HCT116 (cell line): ENCODE data around the gene LUC7L. TPM values are rescaled to one million over a fixed set of nuclear protein-coding genes. Genes with fewer than 3 reads are reported as not detected.

Source experiments
- ATAC-seq: fragments of 200-7000 bp; cut with Tn5 transposase; 2 replicates; pipeline ENCODE4 v1.9.1; 2020; ENCODE audit warnings: mild to moderate bottlenecking, moderate library complexity
- BruUV-seq: library from RNA; stranded (reverse); fragments of 400-500 nt; replicated peaks from 2 replicates; lab custom pipeline; 2021; lab: Mats Ljungman, UMichigan
- CTCF ChIA-PET: fragments of 300-600 bp; sonication (Branson Sonifier 250); formaldehyde crosslinking; loops from one replicate; lab custom pipeline; 2021; ENCODE audit warnings: antibody characterized with exemption; lab: Charles Lee
- POLR2A ChIA-PET: fragments of 300-600, 350-600 bp; sonication (Branson Sonifier 250); formaldehyde crosslinking; loops from one replicate; lab custom pipeline; 2021; ENCODE audit warnings: antibody characterized with exemption; lab: Charles Lee
- RAD21 ChIA-PET, 2 experiments: fragments of 300-600 bp; sonication (Branson Sonifier 250); formaldehyde crosslinking; loops; one replicate each; lab custom pipeline; 2023; ENCODE audit warnings: low total read pairs in 2 of 2; ENCODE audit not compliant: uncharacterized antibody in 2 of 2, unreplicated experiment in 2 of 2, low non-redundant PET in 1 of 2; lab: Charles Lee
- DNase-seq: peaks from one replicate; pipeline ENCODE4 v3.0.0-alpha.2; 2010; ENCODE audit warnings: low read depth, low spot score
- H2AFZ ChIP-seq: fragments of 200-600 bp; shearing (Covaris generic), sonication (generic); 2 replicates; pipeline ENCODE4 v1.6.1; 2017; ENCODE audit warnings: low read depth, mixed run types, mixed read lengths, antibody characterized with exemption, low read length; ENCODE audit not compliant: poor library complexity, severe bottlenecking
- H3K27ac ChIP-seq: 2 replicates; pipeline ENCODE4 v1.5.1; 2012; ENCODE audit warnings: low read depth, low read length
- H3K27me3 ChIP-seq: fragments of 200-600 bp; sonication (generic); 2 replicates; pipeline ENCODE4 v1.6.1; 2016; ENCODE audit warnings: mixed run types, low read length, mixed read lengths; ENCODE audit not compliant: insufficient read depth
- H3K36me3 ChIP-seq, 2 experiments: fragments of 200-500 bp in 1 of 2; fragments of 200-600 bp in 1 of 2; sonication (Bioruptor generic) in 1 of 2; sonication (generic) in 1 of 2; 2 replicates each; pipeline versions ENCODE4 v1.5.1 to v1.6.1; 2014 to 2016; ENCODE audit warnings: low read length in 2 of 2, inconsistent platforms in 1 of 2, mixed read lengths in 1 of 2, mixed run types in 1 of 2; ENCODE audit not compliant: insufficient read depth in 2 of 2, control insufficient read depth in 1 of 2
- H3K4me1 ChIP-seq, 2 experiments: fragments of 200-600 bp in 1 of 2; sonication (generic) in 1 of 2; 2 replicates each; pipeline versions ENCODE4 v1.5.1 to v1.6.1; 2012 to 2017; ENCODE audit warnings: low read length in 2 of 2, inconsistent platforms in 1 of 2, mild to moderate bottlenecking in 1 of 2, mixed read lengths in 1 of 2, mixed run types in 1 of 2, moderate library complexity in 1 of 2; ENCODE audit not compliant: insufficient read depth in 2 of 2, control insufficient read depth in 1 of 2
- H3K4me2 ChIP-seq: fragments of 200-600 bp; sonication (generic); 2 replicates; pipeline ENCODE4 v1.6.1; 2017; ENCODE audit warnings: mixed run types, low read length, mixed read lengths
- H3K4me3 ChIP-seq, 2 experiments: fragments of 200-600 bp in 1 of 2; sonication (generic) in 1 of 2; replicated peaks in 1 of 2; 2 replicates each; pipeline ENCODE4 v1.5.1; 2011 to 2016; ENCODE audit warnings: low read length in 2 of 2, control low read depth in 1 of 2, low read depth in 1 of 2, mild to moderate bottlenecking in 1 of 2, mixed read lengths in 1 of 2, mixed run types in 1 of 2
- H3K79me2 ChIP-seq: fragments of 200-600 bp; sonication (generic); 2 replicates; pipeline ENCODE4 v1.6.1; 2017; ENCODE audit warnings: mild to moderate bottlenecking, mixed run types, low read length, moderate library complexity, mixed read lengths; ENCODE audit not compliant: insufficient read depth
- H3K9ac ChIP-seq: fragments of 200-600 bp; sonication (generic); 2 replicates; pipeline ENCODE4 v1.6.1; 2016; ENCODE audit warnings: low read length, mixed read lengths
- H3K9me2 ChIP-seq: fragments of 200-600 bp; sonication (generic), shearing (Covaris generic); 2 replicates; pipeline ENCODE4 v1.6.1; 2017; ENCODE audit warnings: mixed run types, mild to moderate bottlenecking, moderate library complexity; ENCODE audit not compliant: insufficient read depth
- H3K9me3 ChIP-seq, 2 experiments: fragments of 200-500 bp in 1 of 2; fragments of 200-600 bp in 1 of 2; sonication (Bioruptor generic) in 1 of 2; sonication (generic) in 1 of 2; 2 replicates each; pipeline ENCODE4 v1.6.1; 2014 to 2017; ENCODE audit warnings: low read length in 2 of 2, mixed read lengths in 2 of 2, inconsistent platforms in 1 of 2, low read depth in 1 of 2, mild to moderate bottlenecking in 1 of 2, mixed run types in 1 of 2, moderate library complexity in 1 of 2; ENCODE audit not compliant: control insufficient read depth in 1 of 2, insufficient read depth in 1 of 2
- H4K20me1 ChIP-seq: fragments of 200-600 bp; sonication (generic), shearing (Covaris generic); 2 replicates; pipeline ENCODE4 v1.6.1; 2017; ENCODE audit warnings: mixed run types, mild to moderate bottlenecking, moderate library complexity; ENCODE audit not compliant: insufficient read depth
- CBX3 ChIP-seq: IDR thresholded peaks from 2 replicates; pipeline ENCODE4 v1.6.1; 2012; ENCODE audit warnings: low read depth
- EGR1 ChIP-seq: IDR thresholded peaks from 2 replicates; pipeline ENCODE4 v1.6.1; 2012; ENCODE audit warnings: low read depth
- EZH2 ChIP-seq: fragments of 200-600 bp; sonication (generic); IDR thresholded peaks from 2 replicates; pipeline ENCODE4 v1.6.1; 2017; ENCODE audit warnings: antibody characterized with exemption, mixed run types
- EZH2phosphoT487 ChIP-seq: fragments of 200-600 bp; IDR thresholded peaks from 2 replicates; pipeline ENCODE4 v1.6.1; 2018; ENCODE audit warnings: antibody characterized with exemption, borderline replicate concordance
- JUND ChIP-seq: IDR thresholded peaks from 2 replicates; pipeline ENCODE4 v1.6.1; 2012
- POLR2A ChIP-seq: IDR thresholded peaks from 2 replicates; pipeline ENCODE4 v1.7.0; 2011; ENCODE audit warnings: borderline replicate concordance; ENCODE audit not compliant: insufficient read depth, insufficient read length; ENCODE audit errors: extremely low read depth
- POLR2AphosphoS5 ChIP-seq: IDR thresholded peaks from 2 replicates; pipeline ENCODE4 v1.6.1; 2011; ENCODE audit warnings: mild to moderate bottlenecking, low read depth, low read length, moderate library complexity
- RAD21 ChIP-seq: IDR thresholded peaks from 2 replicates; pipeline ENCODE4 v1.6.1; 2012; ENCODE audit warnings: low read depth, mild to moderate bottlenecking
- SIN3A ChIP-seq: IDR thresholded peaks from 2 replicates; pipeline ENCODE4 v1.6.1; 2012; ENCODE audit warnings: low read depth
- SRF ChIP-seq: IDR thresholded peaks from 2 replicates; pipeline ENCODE4 v1.6.1; 2012; ENCODE audit warnings: low read depth
- TCF7L2 ChIP-seq: IDR thresholded peaks from 2 replicates; pipeline ENCODE4 v1.7.0; 2011; ENCODE audit warnings: borderline replicate concordance, inconsistent platforms; ENCODE audit not compliant: insufficient read depth, insufficient read length; ENCODE audit errors: extremely low read depth
- ZFX ChIP-seq: fragments of 450-650 bp; IDR thresholded peaks from 2 replicates; pipeline ENCODE4 v1.6.1; 2017
- ZNF274 ChIP-seq: fragments of 200-500 bp; sonication (Bioruptor generic); IDR thresholded peaks from 2 replicates; pipeline ENCODE4 v1.6.1; 2014; ENCODE audit warnings: mild to moderate bottlenecking, low read depth, low read length, inconsistent platforms
- intact Hi-C: fragments of 100-400 bp; cut with micrococcal nuclease; formaldehyde crosslinking; loops from 2 replicates; pipeline ENCODE4 v1.10.0; 2022
- total RNA-seq: library from RNA; stranded (reverse); gene quantifications from one replicate; pipeline ENCODE4 v1.2.1, GENCODE V29; 2021; ENCODE audit not compliant: unreplicated experiment
- TF ChIP-seq, protein P1 (sequence below): IDR thresholded peaks from 2 replicates; pipeline ENCODE4 v1.6.1; 2011; ENCODE audit warnings: mild to moderate bottlenecking, low read length, moderate library complexity; ENCODE audit not compliant: insufficient replicate concordance; ENCODE audit errors: extremely low read depth
- TF ChIP-seq, protein P2 (sequence below): IDR thresholded peaks from 2 replicates; pipeline ENCODE4 v1.6.1; 2012

The LUC7L gene
- total RNA-seq, 1 experiment from 2014 or later = 50.5 TPM

- intact Hi-C loops = no loop called here
- H3K79me2 ChIP-seq = no peaks in the 10 kb centered on the region
- ATAC-seq = no peak
- no TSS peak for BruUV-seq
- H3K9ac ChIP-seq = no peak overlapping the region
- no peak overlapping the region for H3K4me3 ChIP-seq
- DNase-seq = no peak
- H3K4me2 ChIP-seq = no peak overlapping the region
- TF ChIP-seq POLR2AphosphoS5 (no peak), JUND (no peak), ZNF274 (no peak), EZH2 (no peak), TCF7L2 (no peak), EGR1 (no peak), POLR2A (no peak), ZFX (no peak), SRF (no peak), SIN3A (no peak), CBX3 (no peak), EZH2phosphoT487 (no peak), RAD21 (no peak)
- TF ChIP-seq, protein P1, sequence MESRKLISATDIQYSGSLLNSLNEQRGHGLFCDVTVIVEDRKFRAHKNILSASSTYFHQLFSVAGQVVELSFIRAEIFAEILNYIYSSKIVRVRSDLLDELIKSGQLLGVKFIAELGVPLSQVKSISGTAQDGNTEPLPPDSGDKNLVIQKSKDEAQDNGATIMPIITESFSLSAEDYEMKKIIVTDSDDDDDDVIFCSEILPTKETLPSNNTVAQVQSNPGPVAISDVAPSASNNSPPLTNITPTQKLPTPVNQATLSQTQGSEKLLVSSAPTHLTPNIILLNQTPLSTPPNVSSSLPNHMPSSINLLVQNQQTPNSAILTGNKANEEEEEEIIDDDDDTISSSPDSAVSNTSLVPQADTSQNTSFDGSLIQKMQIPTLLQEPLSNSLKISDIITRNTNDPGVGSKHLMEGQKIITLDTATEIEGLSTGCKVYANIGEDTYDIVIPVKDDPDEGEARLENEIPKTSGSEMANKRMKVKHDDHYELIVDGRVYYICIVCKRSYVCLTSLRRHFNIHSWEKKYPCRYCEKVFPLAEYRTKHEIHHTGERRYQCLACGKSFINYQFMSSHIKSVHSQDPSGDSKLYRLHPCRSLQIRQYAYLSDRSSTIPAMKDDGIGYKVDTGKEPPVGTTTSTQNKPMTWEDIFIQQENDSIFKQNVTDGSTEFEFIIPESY = no peak
- TF ChIP-seq, protein P2, sequence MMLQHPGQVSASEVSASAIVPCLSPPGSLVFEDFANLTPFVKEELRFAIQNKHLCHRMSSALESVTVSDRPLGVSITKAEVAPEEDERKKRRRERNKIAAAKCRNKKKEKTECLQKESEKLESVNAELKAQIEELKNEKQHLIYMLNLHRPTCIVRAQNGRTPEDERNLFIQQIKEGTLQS = no peak
- H4K20me1 ChIP-seq = no peaks in the 10 kb centered on the region
- no peaks in the 10 kb centered on the region for H3K9me3 ChIP-seq
- H3K4me1 ChIP-seq = peaks cover 0 to 14% of the 10 kb centered on the region in 2 experiments; a peak in 2 of 4 replicates
- H3K27me3 ChIP-seq = no peaks in the 10 kb centered on the region
- H3K9me2 ChIP-seq = no peaks in the 10 kb centered on the region
- H3K36me3 ChIP-seq = no peaks in the 10 kb centered on the region
- H2AFZ ChIP-seq = no peak overlapping the region
- RAD21 ChIA-PET = interaction anchor here in 1 of 2 experiments (0.7 kb wide), 1 partner anchor 184 kb away, joined by 4 read pairs; the partner anchor contains the start of gene AXIN1
- CTCF ChIA-PET = no interaction called here
- POLR2A ChIA-PET = no interaction called here
- H3K27ac ChIP-seq = no peak overlapping the region
Measured at GRCh38 chr16:169014-169413, 60.2 kb downstream of the LUC7L start.
